IPS-15b (cell line): Measurements from ENCODE around the gene PRR19.
A peak's percentile ranks its signal among the peaks of the same experiment; 100 is the strongest.

Experiments used
- H3K27me3 ChIP-seq: one replicate; pipeline ENCODE4 v1.6.1; 2013; ENCODE audit warnings: low read length; ENCODE audit not compliant: control insufficient read depth, insufficient read depth
- H3K36me3 ChIP-seq: one replicate; pipeline ENCODE4 v1.6.1; 2013; ENCODE audit warnings: low read length; ENCODE audit not compliant: control insufficient read depth, insufficient read depth
- H3K4me1 ChIP-seq: one replicate; pipeline ENCODE4 v1.6.1; 2013; ENCODE audit warnings: mild to moderate bottlenecking, low read length; ENCODE audit not compliant: control insufficient read depth, insufficient read depth
- H3K4me3 ChIP-seq: one replicate; pipeline ENCODE4 v1.5.1; 2013; ENCODE audit warnings: low read depth, low read length
- H3K9ac ChIP-seq: one replicate; pipeline ENCODE4 v1.6.1; 2013; ENCODE audit warnings: low read depth, mild to moderate bottlenecking, low read length
- H3K9me3 ChIP-seq: one replicate; pipeline ENCODE4 v1.6.1; 2013; ENCODE audit warnings: mild to moderate bottlenecking, low read length; ENCODE audit not compliant: control insufficient read depth, insufficient read depth

Gene PRR19

DNA sequence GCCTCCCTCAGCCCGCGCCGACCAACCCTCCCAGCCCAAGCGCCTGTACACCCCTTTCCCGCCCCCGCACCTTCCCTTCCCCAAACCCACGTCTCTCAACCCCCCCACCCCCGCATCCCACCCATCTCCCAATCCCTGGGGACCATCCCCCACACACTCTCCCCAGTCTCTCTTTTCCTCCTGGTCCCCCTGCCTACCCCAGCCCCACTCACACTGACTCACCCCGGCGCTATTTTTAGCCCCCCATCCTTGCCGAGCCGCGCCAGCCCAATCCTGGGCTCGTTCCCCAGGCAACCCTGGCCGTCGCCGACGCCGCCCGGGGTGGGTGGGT is 21.2 kb upstream of the PRR19 start:
- peak overlapping the region; percentile 67 for H3K4me3 ChIP-seq
- no peaks in the 10 kb centered on the region for H3K27me3 ChIP-seq
- H3K36me3 ChIP-seq, result no peaks in the 10 kb centered on the region
- no peaks in the 10 kb centered on the region for H3K9me3 ChIP-seq
- H3K9ac ChIP-seq, result no peak overlapping the region
- peaks cover 22% of the 10 kb centered on the region for H3K4me1 ChIP-seq

DNA sequence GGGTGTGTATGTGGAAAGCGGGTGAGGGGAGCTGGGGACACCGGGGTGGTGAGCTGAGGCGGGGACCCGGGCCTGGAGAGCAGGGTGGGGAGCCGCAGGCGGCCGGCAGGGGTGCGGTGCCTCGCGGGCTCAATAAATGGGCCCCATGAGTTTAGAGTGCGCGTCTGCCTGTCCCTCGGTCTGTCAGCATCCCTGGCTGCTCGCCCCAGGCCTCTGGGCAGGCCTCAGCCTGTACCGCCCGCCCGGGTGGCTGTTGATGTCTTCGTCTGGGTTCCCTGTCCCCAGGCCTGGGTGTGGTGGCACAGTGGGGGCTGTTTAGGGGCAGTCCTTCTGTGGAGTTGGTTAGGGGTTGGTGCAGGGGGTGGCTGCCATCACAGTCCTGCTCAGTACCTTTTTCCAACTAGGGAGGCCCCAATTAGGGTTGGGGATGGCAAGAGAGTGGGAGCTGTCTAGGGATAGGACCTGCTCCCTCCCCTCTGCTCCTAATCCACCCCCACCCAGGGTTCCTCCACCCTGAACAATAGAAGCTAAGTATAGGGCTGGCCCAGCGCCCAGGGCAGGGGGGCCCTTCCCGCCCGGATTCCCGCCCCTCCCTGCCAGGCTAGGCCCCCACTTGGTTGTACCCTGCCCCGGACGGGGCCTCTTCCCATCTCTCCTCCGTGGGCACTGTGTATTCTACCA is 20.6 kb upstream of the PRR19 start:
- Histone ChIP-seq H3K36me3 (no peaks in the 10 kb centered on the region), H3K9me3 (no peaks in the 10 kb centered on the region), H3K4me1 (peaks cover 22% of the 10 kb centered on the region)

DNA sequence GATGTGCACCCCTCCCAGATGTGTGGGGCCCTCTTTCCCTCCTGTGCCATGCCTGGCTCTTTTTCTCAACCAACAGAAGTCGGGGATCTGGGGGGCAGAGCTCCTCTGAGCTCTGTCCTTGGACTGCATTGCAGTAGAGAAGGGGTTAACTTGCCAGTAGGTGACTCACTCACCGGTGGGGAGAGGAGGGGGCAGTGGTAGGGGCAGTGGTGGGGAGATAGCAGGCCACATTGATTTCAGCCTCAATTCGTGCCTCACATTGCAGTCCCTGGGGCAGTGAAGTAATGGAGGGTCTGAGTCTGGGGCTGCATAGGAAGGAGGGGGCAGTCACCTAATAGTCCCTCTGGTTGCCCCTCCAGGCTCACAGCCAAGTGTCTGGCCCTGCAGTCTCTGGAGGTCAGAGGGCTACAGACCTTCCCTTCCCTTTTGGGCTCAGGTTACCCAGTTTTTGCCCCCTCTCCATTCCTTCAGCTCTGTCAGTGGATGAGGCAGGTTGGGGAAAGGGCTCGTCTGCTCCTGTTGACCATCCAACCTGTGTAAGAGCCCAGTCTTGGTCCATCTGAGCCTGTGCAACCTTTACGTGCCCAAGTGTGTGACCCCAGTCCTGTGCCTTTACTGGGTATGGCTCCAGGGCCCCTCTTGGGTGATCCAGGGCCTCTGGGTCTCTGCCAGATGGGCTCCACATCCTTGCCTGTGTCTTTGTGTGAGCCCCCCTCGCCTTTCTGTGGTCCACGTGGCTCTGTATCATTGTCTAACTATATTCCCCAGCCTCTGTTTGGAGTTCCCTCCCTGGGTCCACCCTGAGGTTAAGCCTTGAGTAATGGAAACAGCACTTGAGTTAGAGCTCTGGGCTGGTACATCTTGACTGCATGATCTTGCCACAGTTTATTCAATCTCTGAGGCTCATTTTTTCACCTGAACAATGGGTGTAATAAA is 19.8 kb upstream of the PRR19 start:
- Histone ChIP-seq H3K9ac (no peak overlapping the region), H3K36me3 (peaks cover 5% of the 10 kb centered on the region), H3K4me1 (peaks cover 22% of the 10 kb centered on the region), H3K27me3 (no peaks in the 10 kb centered on the region), H3K4me3 (peak overlapping the region; percentile 54), H3K9me3 (no peaks in the 10 kb centered on the region)

More for the DNA sequence above, 20.6 kb upstream of the PRR19 start:
- no peak overlapping the region for H3K9ac ChIP-seq
- H3K4me3 ChIP-seq, result peak overlapping the region; percentile 54
- no peaks in the 10 kb centered on the region for H3K27me3 ChIP-seq

DNA sequence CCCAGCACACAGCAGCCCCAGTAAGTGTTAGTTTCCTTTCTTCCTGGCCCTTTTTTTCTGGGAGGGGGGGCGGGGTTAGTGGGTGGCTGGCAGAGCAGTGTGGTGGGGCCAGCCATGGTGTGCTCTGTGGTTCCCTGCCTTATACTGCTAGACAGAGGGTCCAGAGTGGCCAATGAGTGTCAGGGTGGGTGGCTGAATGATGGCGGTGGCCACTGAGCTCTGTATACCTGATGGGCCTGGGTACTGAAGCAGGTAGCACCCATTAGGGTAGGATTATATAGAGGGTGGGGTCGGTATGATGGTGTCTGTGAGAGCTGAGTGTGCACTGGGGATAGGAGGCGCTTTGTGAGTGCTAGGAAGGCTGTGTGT is 19.1 kb upstream of the PRR19 start:
- H3K4me1 ChIP-seq, result peaks cover 22% of the 10 kb centered on the region
- H3K27me3 ChIP-seq, result no peaks in the 10 kb centered on the region
- H3K9ac ChIP-seq, result no peak overlapping the region
- no peaks in the 10 kb centered on the region for H3K9me3 ChIP-seq
- H3K4me3 ChIP-seq, result peak overlapping the region; percentile 66
- H3K36me3 ChIP-seq, result peaks cover 11% of the 10 kb centered on the region

DNA sequence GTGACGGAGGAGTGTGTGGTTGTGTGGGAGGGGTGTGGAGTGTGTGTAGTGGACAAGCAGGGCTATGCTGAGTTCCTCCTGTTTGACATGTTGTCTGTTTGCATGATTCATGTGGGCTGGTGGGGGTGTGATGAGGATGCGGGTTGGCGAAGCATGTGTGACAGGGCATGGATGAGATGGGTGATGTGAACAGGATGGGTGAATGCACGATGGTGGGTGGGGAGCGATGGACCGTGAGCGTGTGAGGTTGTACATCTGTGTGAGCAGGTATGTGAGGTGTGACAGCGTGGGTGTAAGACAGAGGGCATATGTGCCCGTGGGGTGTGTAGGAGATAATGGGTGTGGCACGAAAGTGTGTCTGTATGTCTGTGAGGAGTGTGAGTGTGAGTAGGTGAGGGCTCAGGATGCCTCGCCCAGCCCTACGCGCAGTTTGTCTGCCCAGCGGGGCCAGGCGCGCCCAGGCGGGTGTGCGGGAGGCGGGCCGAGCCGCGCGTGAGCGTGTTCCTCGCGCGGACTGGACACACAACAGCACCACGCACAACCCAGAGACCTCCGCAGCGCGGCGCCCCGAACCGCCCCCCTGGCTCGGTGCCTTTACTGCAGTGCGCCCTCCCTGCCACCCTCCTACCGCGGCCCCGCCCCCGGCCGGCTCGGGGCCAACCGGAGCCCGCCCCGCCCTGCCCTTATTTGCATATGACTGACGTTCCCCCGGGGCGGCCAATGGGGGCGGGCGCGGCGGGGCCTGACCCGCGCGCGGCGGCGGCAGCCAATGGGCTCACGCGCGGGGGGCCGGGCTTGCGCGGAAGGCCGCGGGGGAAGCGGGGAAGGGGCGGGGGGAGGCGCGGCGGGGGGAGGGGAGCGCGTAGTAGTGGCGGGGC is 18.5 kb upstream of the PRR19 start:
- peaks cover 16% of the 10 kb centered on the region for H3K36me3 ChIP-seq
- H3K9ac ChIP-seq, result no peak overlapping the region
- H3K9me3 ChIP-seq, result no peaks in the 10 kb centered on the region
- no peaks in the 10 kb centered on the region for H3K27me3 ChIP-seq
- peaks cover 22% of the 10 kb centered on the region for H3K4me1 ChIP-seq
- H3K4me3 ChIP-seq, result peak overlapping the region; percentile 66

DNA sequence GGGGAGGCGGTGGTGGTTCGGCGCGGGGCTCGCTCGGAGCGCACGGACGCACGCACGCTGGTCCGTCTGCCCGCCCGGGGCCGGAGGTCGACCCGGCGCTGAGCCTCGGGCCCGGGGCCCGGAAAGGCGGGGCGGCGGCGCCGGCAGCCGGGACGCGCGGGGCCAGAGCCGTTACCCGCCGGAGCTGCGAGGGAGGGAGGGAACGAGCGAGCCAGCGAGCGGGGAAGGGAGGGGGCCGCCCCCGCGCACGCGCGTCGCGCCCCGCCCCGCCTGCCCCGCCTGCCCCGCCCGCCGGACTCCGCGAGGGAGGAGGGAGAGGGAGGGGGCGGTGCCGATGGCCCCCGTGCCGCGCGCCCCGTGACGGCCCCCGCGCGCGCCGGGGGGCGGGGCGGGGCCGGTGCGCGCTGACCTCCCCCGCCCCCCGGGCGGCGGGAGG is 17.8 kb upstream of the PRR19 start:
- no peaks in the 10 kb centered on the region for H3K9me3 ChIP-seq
- H3K9ac ChIP-seq, result no peak overlapping the region
- peaks cover 22% of the 10 kb centered on the region for H3K4me1 ChIP-seq
- peak overlapping the region; percentile 43 for H3K4me3 ChIP-seq
- H3K27me3 ChIP-seq, result no peaks in the 10 kb centered on the region
- H3K36me3 ChIP-seq, result peaks cover 21% of the 10 kb centered on the region

DNA sequence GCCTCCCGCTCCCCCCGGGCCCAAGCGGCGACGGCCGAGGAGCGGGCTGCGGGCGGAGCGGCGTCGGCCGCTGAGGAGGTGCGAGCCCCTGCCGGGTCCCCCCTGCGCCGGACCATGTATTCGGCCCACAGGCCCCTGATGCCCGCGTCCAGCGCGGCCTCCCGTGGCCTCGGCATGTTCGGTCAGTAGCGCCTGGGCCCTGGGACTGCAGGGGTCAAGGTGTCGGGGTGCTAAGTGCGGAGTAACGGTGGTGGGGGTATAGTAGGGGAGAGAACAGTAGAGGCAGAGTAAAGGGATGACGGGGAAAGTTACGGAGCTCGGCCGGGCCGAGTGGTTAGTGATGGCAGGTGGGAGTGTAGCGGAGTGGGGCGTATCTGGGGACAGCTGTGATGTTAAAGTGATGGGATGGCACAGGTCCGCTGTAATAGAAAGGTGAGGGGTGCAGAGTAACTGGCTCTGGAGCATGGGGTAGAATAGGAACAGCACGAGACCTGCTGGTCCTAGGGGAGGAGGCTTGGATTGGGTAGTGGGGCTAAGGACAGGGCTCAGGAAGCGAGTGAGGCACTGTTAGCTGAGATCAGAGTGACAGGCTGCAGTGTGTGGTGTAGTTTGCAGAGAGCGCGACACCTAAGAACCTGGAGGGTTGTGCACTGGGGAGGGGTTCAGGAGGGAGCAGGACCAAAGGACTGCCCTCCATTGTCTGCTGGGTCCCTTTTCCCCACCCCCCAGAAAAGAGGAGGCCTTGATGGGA is 17.2 kb upstream of the PRR19 start:
- Histone ChIP-seq H3K9ac (no peak overlapping the region), H3K27me3 (no peaks in the 10 kb centered on the region), H3K9me3 (no peaks in the 10 kb centered on the region), H3K36me3 (peaks cover 28% of the 10 kb centered on the region), H3K4me1 (peaks cover 19% of the 10 kb centered on the region), H3K4me3 (peak overlapping the region; percentile 74)

DNA sequence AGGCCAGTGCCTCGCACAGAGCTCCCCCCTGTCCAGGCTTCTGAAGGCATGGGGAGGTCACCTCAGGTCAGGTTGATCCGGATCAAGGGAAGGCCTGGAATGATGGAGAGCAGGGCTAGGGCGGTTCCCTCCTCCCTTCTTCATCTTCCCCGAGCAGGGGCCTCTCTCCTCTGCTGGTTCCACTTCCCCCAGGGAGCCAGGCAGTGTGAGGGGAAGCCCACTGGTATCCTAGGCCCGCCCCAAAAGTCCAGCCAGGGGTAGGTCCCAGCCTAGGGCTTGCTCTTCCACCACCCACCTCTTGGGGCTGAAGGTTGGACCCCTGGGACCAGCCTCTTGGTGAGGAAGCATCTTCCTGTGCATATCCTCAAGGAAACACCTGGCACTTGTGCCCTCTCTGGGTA is 16.4 kb upstream of the PRR19 start:
- Histone ChIP-seq H3K4me3 (peak overlapping the region; percentile 74), H3K9me3 (no peaks in the 10 kb centered on the region), H3K36me3 (peaks cover 35% of the 10 kb centered on the region), H3K27me3 (no peaks in the 10 kb centered on the region), H3K4me1 (peaks cover 19% of the 10 kb centered on the region), H3K9ac (no peak overlapping the region)

DNA sequence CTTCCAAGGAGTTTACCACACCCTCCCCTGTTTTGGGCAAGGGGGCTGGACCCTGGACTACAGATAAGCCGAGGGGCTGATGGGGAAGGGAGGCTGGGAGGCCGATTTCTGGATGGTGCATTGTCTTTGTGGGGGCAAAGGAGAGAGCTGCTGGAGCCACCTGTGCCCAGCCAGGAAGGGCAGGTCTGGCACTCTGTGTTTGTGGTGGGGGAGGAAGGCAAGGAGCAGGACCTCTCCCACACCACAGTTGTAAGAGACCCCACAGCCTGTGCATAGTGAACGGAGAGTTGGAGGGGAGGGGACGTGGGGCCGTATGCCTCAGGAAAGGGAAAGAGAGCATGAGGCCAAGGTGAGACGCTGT is 16.0 kb upstream of the PRR19 start:
- Histone ChIP-seq H3K27me3 (no peaks in the 10 kb centered on the region), H3K4me1 (peaks cover 19% of the 10 kb centered on the region), H3K36me3 (peaks cover 39% of the 10 kb centered on the region), H3K9ac (no peak overlapping the region), H3K4me3 (no peak overlapping the region), H3K9me3 (no peaks in the 10 kb centered on the region)

DNA sequence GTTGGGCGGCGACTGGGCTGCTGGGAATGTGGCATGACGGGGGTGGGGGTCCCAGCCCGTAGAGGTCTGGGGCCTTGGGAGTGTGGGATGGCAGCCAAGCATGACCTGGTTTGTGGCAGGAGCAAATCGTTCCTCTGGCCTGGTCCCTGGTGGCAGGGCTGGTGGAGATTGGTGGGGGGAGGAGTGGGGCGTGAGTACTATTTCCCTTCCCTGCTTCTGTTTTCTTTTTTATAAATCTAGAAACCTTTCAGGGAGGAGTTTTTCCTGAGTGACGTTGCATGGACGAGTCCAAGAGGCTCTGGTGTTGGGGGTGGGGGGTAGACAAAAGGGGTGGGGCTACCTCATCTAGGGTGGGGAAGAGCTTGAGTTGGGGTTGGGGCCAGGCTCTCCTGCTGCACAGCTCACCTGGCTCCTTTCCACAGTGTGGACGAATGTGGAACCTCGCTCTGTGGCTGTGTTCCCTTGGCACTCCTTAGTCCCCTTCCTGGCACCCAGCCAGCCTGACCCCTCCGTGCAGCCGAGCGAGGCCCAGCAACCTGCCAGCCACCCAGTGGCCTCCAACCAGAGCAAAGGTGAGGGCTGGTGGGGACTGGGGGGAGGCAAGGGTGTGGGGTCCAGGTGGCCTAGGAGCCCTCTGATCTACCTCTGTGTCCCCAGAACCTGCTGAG is 15.4 kb upstream of the PRR19 start:
- Histone ChIP-seq H3K9ac (no peak overlapping the region), H3K9me3 (no peaks in the 10 kb centered on the region), H3K36me3 (peaks cover 43% of the 10 kb centered on the region), H3K4me1 (peaks cover 18% of the 10 kb centered on the region), H3K4me3 (no peak overlapping the region), H3K27me3 (no peaks in the 10 kb centered on the region)
